ENCODE data around the gene LY86.

Gene LY86

DNA sequence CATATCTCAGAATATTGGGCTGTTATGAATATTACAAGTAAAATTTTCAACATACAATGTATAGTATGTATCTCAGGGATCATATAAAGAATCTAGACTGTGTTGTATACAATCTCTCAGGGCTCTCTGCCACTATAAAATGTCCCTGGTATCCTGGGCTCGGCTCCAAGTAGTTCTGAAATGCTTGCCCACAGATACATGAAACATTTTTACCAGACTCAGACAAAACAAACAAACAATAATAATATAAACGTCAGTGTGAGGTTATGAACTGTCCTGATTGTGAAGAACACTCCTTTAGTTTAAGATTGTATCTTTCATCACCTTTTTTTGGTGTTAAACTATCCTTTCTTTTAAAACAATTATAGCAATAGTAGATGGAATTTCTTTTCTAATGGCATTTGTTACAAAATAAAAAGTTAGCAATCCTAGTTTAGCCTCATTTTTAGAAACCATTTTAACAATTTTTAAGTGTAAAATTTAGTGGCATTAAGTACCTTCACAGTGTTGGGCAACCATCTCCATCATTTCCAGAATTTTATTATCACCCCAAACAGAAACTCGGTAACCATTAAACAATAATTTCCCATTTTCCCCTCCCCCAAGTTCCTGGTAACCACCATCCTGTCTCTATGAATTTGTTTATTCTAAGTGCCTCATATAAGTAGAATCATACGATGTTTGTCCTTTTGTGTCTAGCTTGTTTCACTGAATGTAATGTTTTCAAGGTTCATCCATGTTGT lies 17.4 kb upstream of the LY86 start:
- no peak for DNase-seq (ENCODE audit: low read depth in 2 of 2)

DNA sequence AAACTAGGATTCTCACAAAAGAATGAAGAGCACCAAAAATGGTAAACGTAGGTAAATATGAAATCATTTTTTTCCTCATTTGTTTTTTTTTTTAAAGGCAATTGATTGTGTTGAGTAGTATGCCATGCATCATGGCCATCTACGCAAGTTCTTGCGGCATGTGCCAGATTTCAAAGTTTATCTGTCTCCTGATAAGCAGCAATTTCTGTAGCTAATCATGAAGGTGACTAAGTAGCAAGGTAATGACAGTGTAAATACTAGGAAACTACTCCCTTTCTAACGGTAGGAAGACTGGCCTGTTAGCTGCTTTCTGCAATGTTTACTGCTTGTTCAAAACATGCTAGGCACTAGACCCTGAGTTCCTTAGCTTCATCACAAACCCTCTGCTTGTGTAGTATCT lies 13.4 kb upstream of the LY86 start:
- no peak for DNase-seq (ENCODE audit: low read depth in 2 of 2)

DNA sequence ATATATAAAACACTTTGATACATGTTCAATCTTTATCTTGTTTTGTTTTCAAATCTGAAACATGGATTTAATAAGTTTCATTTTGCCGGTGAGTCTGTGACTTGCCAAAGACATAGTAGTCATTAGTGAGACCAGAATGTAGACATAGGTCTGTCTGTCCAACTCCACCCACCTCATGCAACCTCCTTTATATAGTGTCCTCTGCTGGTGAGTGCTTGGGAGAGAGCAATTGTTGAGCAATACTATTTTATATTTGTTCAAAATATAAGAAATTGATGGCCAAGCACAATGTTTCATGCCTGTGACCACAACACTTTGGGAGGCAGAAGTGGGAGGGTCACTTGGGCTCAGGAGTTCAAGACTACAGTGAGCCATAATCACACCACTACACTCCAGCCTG lies 10.8 kb upstream of the LY86 start:
- no peak for DNase-seq (ENCODE audit: low read depth in 2 of 2)

DNA sequence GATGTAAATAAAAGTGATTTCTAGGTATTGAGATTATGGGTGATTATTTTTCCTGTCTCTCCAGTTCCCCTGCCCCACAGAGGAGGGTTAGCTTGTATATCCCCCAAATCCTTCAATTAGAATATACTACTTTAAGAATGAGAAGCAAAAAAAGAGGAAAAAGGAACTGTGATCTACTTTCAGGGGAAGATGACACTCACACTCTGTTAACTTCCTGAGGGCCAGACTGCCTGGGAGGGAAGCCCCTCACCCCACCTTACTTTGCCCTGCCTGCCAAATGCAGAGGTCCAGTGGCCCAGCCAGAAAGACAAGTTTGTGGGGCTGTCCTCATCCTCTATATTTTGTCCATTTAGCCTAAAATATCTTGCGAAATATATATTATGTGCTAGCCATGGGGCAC lies 9.2 kb upstream of the LY86 start:
- DNase-seq (ENCODE audit: low read depth in 2 of 2) = no peak

DNA sequence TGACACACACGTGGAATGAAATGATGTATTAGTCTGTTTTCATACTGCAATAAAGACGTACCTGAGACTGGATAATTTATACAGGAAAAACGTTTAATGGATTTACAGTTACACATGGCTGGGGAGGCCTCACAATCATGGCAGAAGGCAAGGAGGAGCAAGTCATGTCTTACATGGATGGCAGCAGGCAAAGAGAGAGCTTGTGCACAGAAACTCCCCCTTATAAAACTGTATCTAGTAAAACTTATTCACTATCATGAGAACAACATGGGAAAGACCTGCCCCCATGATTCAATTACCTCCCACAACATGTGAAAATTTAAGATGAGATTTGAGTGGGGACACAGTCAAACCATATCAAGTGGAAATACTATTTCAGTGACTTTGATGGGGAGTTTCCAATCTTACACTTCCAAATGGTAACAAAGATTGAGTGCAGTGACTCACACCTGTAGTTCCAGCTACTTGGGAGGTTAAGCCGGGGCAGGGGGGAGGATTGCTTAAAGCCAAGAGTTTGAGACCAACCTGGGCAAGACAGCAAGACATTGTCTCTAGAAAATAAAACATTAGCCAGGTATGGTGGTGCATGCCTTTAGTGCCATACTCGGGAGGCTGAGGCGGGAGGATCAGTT lies 8.2 kb upstream of the LY86 start:
- no peak for DNase-seq (ENCODE audit: low read depth in 2 of 2)

DNA sequence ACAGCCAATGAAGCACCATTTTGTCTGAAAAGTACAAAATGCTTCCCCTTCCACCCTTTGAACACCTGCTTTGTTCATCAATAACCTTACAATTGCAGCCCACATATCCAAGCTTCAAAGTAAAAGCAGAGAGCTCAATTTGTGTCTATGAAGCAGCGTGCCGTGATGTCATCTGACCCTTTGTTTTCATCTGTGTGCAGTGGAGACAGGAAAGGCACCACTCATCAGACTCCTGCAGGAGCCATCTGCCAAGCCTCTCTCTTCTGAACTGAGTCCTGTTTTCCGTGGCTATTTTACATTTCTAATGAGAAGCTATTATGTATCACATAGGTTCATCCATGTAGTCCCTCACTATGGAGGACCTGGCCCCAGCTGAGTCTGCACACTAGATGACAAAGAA lies 7.5 kb upstream of the LY86 start:
- no peak for DNase-seq (ENCODE audit: low read depth in 2 of 2)

DNA sequence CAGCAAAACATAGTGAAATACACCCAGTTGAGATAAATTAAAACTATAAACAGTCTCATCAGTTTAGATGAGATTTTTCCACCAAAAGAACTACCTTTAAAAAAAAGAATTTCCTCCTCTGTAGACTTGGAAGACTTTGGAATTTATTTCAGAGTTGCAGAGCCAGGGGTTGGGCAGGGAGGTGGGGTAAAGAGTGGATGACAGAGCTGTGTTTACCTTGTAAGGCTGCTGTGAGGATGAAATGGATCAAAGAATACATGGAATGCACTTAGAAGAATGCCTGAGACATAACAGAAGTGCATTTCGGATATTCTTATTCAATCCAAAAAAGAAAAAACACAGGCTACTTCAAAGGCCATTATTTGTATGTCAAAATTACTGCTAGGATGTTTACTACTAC lies 6.4 kb upstream of the LY86 start:
- no peak for DNase-seq (ENCODE audit: low read depth in 2 of 2)

DNA sequence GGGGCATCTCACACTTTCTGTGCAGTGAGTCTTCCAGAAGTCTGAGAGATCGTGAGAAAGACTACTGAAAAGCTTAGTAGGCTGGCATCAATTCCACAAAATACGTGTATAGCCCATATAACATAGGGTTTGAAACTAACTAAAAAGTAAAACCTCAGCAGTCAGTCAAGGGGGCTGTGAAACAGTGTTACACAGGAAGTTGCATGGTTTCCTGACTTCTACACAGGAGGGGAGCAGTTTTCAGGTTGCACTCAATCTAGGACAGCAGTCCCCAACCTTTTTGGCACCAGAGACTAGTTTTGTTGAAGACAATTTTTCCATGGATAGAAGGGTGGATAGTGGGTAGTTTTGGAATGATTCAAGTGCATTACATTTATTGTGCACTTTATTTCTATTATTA lies 4.7 kb upstream of the LY86 start:
- no peak for DNase-seq (ENCODE audit: low read depth in 2 of 2)

DNA sequence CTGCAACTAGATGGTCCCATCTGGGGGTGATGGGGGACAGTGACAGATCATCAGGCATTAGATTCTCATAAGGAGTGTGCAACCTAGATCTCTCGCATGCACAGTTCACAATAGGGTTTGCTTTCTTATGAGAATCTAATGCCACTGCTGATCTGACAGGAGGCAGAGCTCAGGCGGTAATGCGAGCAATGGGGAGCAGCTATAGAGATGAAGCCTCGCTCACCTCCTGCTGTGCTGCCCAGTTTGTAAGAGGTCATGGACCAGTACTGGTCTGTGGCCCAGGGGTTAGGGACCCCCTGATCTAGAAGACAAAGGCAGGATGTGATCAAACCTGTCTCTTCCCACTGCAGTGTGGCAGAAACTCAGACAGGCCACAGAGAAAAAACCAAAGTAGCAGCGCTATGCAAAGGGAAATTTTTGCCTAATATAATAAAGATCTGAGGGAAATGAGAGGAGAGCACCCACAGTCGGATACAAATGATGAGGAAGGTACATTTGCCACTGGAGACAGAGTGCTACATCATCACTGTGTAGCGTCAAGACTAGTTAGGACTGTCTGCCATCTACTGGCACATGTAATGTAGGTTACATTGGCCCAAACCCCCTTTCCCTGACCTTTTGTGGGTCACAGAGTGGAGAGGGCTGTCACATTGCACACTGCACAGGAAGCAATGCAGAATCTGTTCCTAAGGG lies 4.1 kb upstream of the LY86 start:
- DNase-seq (ENCODE audit: low read depth in 2 of 2) = no peak

DNA sequence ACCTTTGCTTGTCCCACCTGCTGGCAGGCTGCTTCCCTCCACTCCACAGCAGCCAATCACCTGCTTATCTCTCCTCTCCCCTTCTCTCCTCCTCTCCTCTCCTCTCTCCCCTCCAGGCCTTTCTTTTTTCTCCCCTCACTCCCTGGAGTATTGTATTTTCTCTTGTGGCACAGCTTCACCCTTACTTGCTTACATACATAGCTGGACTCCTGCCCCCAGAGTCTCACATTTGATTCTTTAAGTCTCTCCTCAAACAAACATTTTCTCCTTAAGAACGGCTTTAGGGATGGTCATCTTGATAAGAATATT lies 3.6 kb upstream of the LY86 start:
- no peak for DNase-seq (ENCODE audit: low read depth in 2 of 2)

DNA sequence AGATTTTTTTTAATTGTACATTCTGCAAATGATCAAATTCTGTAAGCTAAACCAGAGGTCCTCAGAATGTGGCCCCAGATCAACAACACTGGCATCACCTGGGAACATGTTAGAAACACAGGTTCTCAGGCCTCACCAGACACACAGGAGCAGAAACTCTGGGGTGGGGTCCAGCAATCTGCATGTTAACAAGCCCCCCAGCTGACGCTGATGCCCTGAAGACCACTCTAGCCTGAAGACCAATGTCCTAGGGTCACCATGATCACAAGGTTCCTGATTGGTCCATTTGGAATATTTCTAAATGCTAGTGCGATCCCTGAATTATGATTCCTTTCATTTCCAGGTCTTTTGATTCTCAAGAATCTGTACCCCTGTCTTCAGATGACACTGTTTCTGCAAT lies 2.4 kb upstream of the LY86 start:
- DNase-seq (ENCODE audit: low read depth in 2 of 2) = no peak

DNA sequence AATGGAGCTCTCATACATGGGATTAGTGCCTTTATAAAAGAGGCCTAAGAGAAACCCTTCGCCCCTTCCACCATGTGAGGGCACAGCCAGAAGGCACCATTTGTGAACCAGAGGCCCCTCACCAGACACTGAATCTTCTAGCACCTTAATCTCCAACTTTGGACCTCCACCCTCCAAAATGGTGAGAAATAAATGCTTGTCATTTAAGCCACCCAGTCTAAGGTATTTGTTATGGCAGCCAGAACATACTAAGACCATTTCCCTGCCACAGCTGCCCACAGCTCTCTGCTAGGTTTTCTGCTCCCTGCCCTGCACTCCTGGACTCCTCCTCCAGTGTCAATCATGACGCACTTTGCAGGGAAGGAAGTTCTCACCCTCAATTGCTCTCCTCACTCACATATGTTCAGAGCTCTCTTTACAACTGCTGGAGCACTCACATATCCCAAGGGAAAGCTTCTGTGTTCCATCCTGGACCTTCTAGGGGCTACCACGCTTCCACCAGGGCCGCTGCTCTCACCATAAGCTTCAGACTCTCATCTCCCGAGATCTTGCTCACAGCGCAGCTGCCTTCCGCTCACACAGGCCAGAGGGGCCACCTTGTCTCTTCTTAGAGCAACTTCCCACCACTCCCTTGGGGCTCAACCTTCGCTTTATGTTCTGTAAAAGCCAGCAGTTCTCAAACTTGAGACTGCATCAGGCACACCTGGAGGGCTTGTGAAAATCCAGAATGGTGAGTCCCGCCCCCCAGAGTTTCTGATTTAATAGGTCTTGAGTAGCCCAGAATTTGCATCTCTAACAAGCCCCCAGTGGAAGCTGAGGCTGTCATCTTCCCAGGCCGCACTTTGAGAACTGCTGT lies 1.6 kb upstream of the LY86 start:
- DNase-seq (ENCODE audit: low read depth in 2 of 2) = no peak

DNA sequence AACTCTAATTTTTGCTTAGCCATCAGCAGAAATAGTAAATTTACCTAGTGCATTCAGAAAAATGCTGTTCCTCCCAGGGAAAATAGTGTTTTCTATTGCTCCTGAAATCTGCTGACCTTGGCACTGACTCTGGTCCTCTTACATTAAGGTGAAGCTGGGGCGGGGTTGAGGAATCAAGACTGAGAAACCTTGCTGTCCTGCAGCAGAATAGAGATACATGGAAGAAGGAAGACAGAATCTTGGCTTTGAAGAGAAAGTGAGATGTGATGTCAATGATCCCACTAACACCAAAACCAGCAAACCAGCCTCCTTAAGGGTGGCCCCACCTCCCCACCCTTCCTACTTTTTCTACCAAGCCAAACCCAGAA lies 840 bp upstream of the LY86 start:
- no peak for DNase-seq (ENCODE audit: low read depth in 2 of 2)

DNA sequence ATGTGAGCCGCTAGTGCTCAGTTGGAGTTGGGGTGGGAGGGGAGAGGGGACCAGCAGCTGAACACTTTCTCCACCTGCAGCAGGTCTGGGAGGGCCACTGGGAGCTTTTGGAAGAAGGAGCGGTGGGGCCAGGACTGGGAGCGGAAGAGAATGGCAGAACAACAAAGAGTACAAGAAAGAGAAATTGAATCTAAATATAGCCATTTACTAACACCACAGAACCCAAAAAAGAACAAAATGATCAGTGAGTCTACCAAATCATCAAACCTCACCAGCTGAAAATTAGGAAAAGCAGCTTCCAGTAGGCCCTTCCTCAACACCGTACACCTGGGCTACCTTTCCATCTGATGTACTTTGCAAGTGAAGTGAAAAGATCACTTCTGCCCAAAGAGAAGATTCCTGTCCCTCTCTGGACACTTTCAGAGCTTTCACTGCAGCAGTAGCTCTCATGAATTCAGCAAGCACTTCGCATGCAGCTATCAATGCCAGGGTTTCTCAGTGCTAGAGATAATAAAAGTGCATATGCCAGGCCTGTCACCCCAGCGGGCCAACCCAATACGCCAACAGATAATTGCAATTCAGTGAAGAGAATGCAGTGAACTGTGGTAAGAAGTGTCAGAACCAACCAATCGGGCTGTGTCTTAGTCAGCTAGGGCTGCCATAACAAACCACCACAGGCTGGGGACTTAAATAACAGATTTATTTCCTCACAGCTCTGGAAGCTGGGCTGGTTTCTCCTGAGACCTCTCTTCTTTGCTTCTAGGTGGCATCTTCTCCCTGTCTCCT lies 597 bp downstream of the LY86 start:
- DNase-seq (ENCODE audit: low read depth in 2 of 2) = no peak

DNA sequence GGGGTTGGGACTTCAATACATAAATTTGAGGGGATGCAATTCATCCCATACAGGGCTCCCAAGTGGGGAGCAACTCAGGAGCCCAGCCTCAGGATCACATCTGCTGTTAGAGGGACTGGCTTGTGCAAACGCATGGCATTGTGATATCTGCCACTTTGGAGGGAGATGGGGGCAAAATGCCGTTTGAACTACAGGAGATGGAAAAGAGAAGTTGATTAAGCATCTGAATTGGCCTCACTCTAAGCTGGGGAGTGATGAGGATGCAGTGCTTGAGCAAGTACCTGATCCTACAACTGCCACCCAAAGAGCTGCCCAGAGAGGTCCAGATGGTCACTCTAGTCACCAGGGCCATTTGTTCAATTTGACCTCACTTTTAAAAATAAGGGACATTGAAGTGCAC lies 2.0 kb downstream of the LY86 start:
- DNase-seq (ENCODE audit: low read depth in 2 of 2) = no peak

DNA sequence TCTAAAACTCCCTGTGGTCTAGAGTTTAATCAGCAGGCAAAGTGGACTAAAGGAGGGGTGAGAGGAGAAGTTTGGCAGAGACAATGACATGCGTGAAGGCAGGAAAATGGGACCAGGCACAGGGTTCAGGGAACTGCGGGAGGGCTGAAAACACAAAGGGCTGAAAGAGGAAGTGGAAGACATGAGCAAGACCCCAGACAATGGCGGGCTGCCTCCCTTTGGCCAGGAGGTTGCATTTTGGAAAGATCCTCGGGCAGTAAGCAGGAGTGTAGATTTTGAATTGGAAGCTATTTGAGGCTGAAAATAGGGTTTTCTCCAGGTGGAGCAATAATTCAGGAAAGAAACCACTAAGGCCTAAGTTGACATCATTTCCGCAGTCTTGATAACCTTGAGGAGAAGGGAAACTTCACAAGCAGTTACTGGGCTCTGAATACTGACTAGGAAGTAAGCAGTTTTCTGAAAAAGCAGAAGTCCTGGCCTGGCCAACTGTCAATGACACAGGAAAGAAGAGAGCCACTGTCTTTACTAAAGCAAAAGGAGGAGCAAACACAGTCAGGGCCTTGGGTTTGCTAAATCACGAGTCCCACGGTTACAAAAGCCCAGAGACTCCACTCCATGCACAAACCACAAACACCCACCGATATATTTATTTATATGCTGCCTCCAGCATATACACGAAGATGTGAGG lies 3.4 kb downstream of the LY86 start:
- DNase-seq (ENCODE audit: low read depth in 2 of 2) = no peak

DNA sequence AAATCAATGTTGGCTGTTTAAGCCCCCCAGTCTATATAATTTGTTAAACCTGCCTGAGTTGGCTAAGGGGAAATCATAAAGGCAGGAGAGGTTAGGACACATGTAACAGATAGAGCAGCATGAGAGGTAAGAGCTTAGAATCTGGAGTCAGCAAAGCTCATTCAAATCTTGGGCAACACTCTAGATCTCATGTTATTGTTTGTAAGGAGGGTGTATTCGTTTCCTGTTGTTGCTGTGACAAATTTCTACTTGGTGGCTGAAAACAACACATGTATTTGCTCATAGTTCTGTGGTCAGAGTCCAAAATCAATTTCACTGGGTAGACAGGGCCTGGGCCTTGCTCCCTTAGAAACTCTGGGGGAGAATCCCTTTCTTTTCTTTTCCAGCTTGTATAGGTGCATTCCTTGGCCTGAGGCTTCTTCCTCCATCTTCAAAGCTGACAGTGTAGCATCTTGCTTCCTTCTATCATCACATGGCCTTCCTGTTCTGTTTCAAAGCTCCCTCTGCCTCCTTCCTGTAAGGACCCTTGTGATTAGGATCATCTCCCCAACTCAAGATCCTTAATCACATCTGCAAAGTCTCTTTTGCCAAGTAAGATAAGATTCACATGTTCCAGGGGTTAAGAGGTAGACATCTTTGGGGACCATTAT lies 4.4 kb downstream of the LY86 start:
- DNase-seq (ENCODE audit: low read depth in 2 of 2) = no peak

DNA sequence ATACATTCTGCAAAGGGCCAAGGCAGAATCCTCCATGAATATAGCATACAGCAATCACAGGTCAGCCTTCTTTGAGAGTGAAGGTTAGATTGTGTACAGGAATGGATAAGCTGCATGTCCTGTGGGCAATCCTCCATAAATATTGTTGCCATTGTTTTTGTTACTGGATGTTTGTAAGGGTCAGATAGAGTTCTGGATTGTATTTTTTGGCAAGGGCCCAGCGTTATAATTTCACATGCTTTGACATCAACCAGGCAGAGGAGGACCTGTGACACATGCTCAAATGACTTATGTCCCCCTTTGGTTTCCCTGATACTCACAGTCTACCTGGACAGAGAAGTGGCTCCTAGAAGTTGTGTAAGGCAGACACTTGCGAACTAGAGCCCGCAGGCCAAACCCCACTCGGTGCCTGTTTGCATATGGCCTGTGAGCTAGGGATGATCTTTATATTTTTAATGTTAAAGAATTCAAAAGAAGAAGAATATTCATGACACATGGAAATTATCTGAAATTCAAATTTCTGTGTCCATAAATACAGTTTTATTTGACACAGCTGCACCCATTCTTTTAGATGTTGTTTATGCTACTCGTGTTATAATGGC lies 5.4 kb downstream of the LY86 start:
- DNase-seq (ENCODE audit: low read depth in 2 of 2) = no peak

DNA sequence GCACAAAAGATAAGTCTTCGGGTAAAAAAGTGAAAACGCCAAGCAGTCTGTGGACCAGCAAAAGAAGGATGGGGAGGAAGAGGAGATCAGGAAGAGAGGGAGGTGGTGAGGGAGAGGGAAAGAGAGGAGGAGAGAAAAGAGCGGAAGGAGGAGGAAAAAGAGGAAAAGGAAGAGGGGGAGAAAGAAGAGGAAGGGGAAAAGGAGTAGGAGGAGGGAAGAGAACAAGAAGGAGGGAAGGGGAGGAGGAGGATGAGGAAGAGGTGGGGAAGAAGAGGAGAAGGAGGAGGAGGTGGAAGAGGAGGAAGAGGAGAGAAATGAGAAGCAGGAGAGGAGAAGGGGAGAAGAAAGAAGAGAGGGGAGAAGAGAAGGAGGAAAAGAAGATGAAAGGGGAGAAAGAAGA lies 6.5 kb downstream of the LY86 start:
- no peak for DNase-seq (ENCODE audit: low read depth in 2 of 2)

DNA sequence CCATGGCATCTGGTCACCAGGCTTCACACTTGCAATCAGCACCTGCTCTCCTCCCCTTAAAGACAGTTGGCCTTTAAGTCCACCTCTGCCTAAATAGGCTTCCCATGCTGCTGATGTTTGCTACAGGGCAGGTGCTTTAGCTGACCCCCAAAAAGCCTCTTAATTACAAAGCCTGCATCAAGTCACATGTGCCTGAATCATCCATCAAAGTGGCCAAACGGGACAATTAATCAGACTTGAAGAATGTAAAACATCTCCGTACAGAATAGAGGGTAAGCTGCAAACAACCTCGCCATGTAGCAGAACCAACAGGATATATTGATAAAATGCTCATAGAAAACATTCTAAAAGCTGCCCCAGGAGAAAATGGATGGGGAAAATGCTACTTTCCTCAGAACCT lies 7.4 kb downstream of the LY86 start:
- DNase-seq (ENCODE audit: low read depth in 2 of 2) = no peak

Measured in fibroblast of skin of left quadriceps (primary cell).